HepG2 (cell line): ENCODE measurements around the gene ATP2A2. TPM values are rescaled to one million over a fixed set of nuclear protein-coding genes. Genes with fewer than 3 reads are reported as not detected.

Experiments used
- HMGA1 ChIP-seq: sonication (generic); formaldehyde crosslinking; conservative IDR thresholded peaks from 2 replicates; pipeline ENCODE4 v1.4.0; 2020; ENCODE audit warnings: missing genetic modification reagents
- HOXA3 ChIP-seq: sonication (generic); formaldehyde crosslinking; IDR thresholded peaks from 2 replicates; pipeline ENCODE4 v1.5.0; 2020; ENCODE audit warnings: missing genetic modification reagents
- KLF16 ChIP-seq, 2 experiments: sonication (generic) in 1 of 2; formaldehyde crosslinking in 1 of 2; IDR thresholded peaks; 2 replicates each; pipeline versions ENCODE4 v1.6.1 to v1.8.0; 2016 to 2023; ENCODE audit warnings: missing genetic modification reagents in 2 of 2, missing compliant biosample characterization in 1 of 2
- MIER2 ChIP-seq: IDR thresholded peaks from 2 replicates; pipeline ENCODE4 v1.6.1; 2016; ENCODE audit warnings: missing biosample characterization, missing genetic modification reagents
- PHF5A ChIP-seq: IDR thresholded peaks from one replicate; pipeline ENCODE4 v1.6.1; 2018; ENCODE audit warnings: low read depth, missing genetic modification reagents; ENCODE audit not compliant: unreplicated experiment
- TBX2 ChIP-seq: sonication (generic); formaldehyde crosslinking; IDR thresholded peaks from 2 replicates; pipeline ENCODE4 v1.5.0; 2020; ENCODE audit warnings: missing genetic modification reagents, mild to moderate bottlenecking, borderline replicate concordance
- TCF7 ChIP-seq: sonication (generic); IDR thresholded peaks from 2 replicates; pipeline ENCODE4 v1.6.1; 2016; ENCODE audit warnings: antibody characterized with exemption, low read depth
- TOE1 ChIP-seq: sonication (generic); formaldehyde crosslinking; IDR thresholded peaks from 2 replicates; pipeline ENCODE4 v1.4.0; 2020; ENCODE audit warnings: mild to moderate bottlenecking, missing genetic modification reagents
- ZBTB20 ChIP-seq: sonication (generic); formaldehyde crosslinking; IDR thresholded peaks from 2 replicates; pipeline ENCODE4 v1.8.1; 2023; ENCODE audit warnings: missing genetic modification reagents, low read depth, mild to moderate bottlenecking, borderline replicate concordance
- ZNF205 ChIP-seq: IDR thresholded peaks from 2 replicates; pipeline ENCODE4 v1.6.1; 2018; ENCODE audit warnings: missing biosample characterization, missing genetic modification reagents
- ZNF296 ChIP-seq: sonication (generic); formaldehyde crosslinking; conservative IDR thresholded peaks from 2 replicates; pipeline ENCODE4 v1.5.0; 2020; ENCODE audit warnings: mild to moderate bottlenecking, missing genetic modification reagents
- ZNF543 ChIP-seq: sonication (generic); formaldehyde crosslinking; IDR thresholded peaks from 2 replicates; pipeline ENCODE4 v1.4.0; 2020; ENCODE audit warnings: mild to moderate bottlenecking, missing genetic modification reagents
- ZNF556 ChIP-seq: sonication (generic); formaldehyde crosslinking; IDR thresholded peaks from 2 replicates; pipeline ENCODE4 v1.4.0; 2020; ENCODE audit warnings: mild to moderate bottlenecking, missing genetic modification reagents, borderline replicate concordance
- ZNF558 ChIP-seq: sonication (generic); formaldehyde crosslinking; IDR thresholded peaks from 2 replicates; pipeline ENCODE4 v1.9.0; 2022; ENCODE audit warnings: mild to moderate bottlenecking, missing genetic modification reagents, borderline replicate concordance
- ZNF619 ChIP-seq: sonication (generic); formaldehyde crosslinking; IDR thresholded peaks from 2 replicates; pipeline ENCODE4 v1.4.0; 2020; ENCODE audit warnings: mild to moderate bottlenecking, missing genetic modification reagents
- polyA plus RNA-seq, 8 experiments: library from polyadenylated mRNA; depleted of rRNA in 3 of 8; stranded (reverse) in 7 of 8; unstranded in 1 of 8; fragments of >200 nt; fragmentation: Illumina TruSeq in 4 of 8; extraction: Trizol in 4 of 8; gene quantifications; 2 replicates each; pipeline versions ENCODE4 v1.2.1 to v1.2.3, GENCODE V29; 2011 to 2016; ENCODE audit warnings: low read depth in 4 of 8, missing spikeins in 1 of 8, mixed read lengths in 1 of 8; ENCODE audit not compliant: insufficient read depth in 1 of 8
- total RNA-seq, 5 experiments: library from RNA; depleted of rRNA; stranded (reverse); fragments of >200 nt; fragmentation: Illumina TruSeq; extraction: Trizol; gene quantifications; 2 replicates each; pipeline ENCODE4 v1.2.3, GENCODE V29; 2016; ENCODE audit warnings: low read depth in 1 of 5
- TF ChIP-seq, protein P1 (sequence below): sonication (generic); formaldehyde crosslinking; IDR thresholded peaks from 2 replicates; pipeline ENCODE4 v1.4.0; 2020; ENCODE audit warnings: missing genetic modification reagents, low read depth, mild to moderate bottlenecking, borderline replicate concordance
- TF ChIP-seq, protein P2 (sequence below): fragments of 450-650 bp; IDR thresholded peaks from 2 replicates; pipeline ENCODE4 v1.6.1; 2017
- TF ChIP-seq, protein P3 (sequence below): sonication (generic); formaldehyde crosslinking; IDR thresholded peaks from 2 replicates; pipeline ENCODE4 v1.4.0; 2020; ENCODE audit warnings: missing genetic modification reagents
- TF ChIP-seq, protein P4 (sequence below): sonication (generic); formaldehyde crosslinking; IDR thresholded peaks from 2 replicates; pipeline ENCODE4 v1.9.0; 2021; ENCODE audit warnings: missing genetic modification reagents, borderline replicate concordance
- TF ChIP-seq, protein P5 (sequence below): IDR thresholded peaks from 2 replicates; pipeline ENCODE4 v1.6.1; 2016; ENCODE audit warnings: low read depth, missing genetic modification reagents, missing compliant biosample characterization

The ATP2A2 gene
- total and polyA plus RNA-seq, 2 of the 13 experiments (the other 11 are each of a cell fraction or from before 2014, with no cell fraction given): 35.4 to 85.5 TPM

DNA sequence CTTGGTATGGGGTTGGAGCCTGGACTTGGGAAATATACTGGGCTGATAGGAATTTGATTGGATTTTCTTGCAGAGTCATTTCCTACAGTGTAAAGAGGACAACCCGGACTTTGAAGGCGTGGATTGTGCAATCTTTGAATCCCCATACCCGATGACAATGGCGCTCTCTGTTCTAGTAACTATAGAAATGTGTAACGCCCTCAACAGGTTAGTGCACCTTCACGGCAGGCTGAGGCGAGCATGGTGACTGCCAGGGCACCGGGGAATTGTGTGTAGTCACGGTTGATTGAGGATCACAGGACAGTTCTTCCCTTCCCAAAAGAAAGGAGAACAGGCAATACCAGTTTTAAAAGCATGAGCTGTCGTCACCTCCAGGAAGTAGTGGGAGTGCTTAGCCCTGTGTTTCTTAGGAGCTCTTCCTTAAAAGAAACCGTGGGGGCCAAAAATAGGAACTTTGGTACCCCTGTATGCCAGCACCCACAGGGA is 64.2 kb downstream of the ATP2A2 start (continued):
- TF ChIP-seq, protein P1, sequence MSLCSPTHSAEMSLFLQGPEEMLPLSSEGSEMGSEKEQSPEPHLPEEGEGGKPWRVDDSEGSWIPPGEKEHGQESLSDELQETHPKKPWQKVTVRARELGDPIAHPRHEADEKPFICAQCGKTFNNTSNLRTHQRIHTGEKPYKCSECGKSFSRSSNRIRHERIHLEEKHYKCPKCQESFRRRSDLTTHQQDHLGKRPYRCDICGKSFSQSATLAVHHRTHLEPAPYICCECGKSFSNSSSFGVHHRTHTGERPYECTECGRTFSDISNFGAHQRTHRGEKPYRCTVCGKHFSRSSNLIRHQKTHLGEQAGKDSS (CRISPR knock-in tag): no peak
- TF ChIP-seq ZNF556 (CRISPR knock-in tag) (no peak), TCF7 (peak; percentile 44; the same call in 1 of the 2 replicates), ZNF619 (CRISPR knock-in tag) (no peak), ZNF296 (no peak), ZNF205 (CRISPR knock-in tag) (0 out of 2 replicates have a peak, but pooled peaks have one; percentile 19), HMGA1 (CRISPR knock-in tag) (no peak), MIER2 (CRISPR knock-in tag) (peak; percentile 71; the same call in 1 of the 2 replicates), TBX2 (CRISPR knock-in tag) (peak; percentile 25; the same call in 1 of the 2 replicates), ZNF558 (CRISPR knock-in tag) (no peak), KLF16 (CRISPR knock-in tag; IDR thresholded peaks at IDR 0.05) (peak in 1 of 2 experiments; percentile 64; a peak in 1 of 4 replicates), PHF5A (CRISPR knock-in tag) (no peak), HOXA3 (CRISPR knock-in tag) (peak; percentile 81), TOE1 (CRISPR knock-in tag) (no peak), ZBTB20 (CRISPR knock-in tag) (peak; percentile 23; the same call in 1 of the 2 replicates), ZNF543 (CRISPR knock-in tag) (no peak)
- TF ChIP-seq, protein P2, sequence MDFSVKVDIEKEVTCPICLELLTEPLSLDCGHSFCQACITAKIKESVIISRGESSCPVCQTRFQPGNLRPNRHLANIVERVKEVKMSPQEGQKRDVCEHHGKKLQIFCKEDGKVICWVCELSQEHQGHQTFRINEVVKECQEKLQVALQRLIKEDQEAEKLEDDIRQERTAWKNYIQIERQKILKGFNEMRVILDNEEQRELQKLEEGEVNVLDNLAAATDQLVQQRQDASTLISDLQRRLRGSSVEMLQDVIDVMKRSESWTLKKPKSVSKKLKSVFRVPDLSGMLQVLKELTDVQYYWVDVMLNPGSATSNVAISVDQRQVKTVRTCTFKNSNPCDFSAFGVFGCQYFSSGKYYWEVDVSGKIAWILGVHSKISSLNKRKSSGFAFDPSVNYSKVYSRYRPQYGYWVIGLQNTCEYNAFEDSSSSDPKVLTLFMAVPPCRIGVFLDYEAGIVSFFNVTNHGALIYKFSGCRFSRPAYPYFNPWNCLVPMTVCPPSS: no peak
- TF ChIP-seq, protein P3, sequence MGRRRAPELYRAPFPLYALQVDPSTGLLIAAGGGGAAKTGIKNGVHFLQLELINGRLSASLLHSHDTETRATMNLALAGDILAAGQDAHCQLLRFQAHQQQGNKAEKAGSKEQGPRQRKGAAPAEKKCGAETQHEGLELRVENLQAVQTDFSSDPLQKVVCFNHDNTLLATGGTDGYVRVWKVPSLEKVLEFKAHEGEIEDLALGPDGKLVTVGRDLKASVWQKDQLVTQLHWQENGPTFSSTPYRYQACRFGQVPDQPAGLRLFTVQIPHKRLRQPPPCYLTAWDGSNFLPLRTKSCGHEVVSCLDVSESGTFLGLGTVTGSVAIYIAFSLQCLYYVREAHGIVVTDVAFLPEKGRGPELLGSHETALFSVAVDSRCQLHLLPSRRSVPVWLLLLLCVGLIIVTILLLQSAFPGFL: no peak
- TF ChIP-seq, protein P4, sequence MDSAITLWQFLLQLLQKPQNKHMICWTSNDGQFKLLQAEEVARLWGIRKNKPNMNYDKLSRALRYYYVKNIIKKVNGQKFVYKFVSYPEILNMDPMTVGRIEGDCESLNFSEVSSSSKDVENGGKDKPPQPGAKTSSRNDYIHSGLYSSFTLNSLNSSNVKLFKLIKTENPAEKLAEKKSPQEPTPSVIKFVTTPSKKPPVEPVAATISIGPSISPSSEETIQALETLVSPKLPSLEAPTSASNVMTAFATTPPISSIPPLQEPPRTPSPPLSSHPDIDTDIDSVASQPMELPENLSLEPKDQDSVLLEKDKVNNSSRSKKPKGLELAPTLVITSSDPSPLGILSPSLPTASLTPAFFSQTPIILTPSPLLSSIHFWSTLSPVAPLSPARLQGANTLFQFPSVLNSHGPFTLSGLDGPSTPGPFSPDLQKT (CRISPR knock-in tag): no peak
- TF ChIP-seq, protein P5, sequence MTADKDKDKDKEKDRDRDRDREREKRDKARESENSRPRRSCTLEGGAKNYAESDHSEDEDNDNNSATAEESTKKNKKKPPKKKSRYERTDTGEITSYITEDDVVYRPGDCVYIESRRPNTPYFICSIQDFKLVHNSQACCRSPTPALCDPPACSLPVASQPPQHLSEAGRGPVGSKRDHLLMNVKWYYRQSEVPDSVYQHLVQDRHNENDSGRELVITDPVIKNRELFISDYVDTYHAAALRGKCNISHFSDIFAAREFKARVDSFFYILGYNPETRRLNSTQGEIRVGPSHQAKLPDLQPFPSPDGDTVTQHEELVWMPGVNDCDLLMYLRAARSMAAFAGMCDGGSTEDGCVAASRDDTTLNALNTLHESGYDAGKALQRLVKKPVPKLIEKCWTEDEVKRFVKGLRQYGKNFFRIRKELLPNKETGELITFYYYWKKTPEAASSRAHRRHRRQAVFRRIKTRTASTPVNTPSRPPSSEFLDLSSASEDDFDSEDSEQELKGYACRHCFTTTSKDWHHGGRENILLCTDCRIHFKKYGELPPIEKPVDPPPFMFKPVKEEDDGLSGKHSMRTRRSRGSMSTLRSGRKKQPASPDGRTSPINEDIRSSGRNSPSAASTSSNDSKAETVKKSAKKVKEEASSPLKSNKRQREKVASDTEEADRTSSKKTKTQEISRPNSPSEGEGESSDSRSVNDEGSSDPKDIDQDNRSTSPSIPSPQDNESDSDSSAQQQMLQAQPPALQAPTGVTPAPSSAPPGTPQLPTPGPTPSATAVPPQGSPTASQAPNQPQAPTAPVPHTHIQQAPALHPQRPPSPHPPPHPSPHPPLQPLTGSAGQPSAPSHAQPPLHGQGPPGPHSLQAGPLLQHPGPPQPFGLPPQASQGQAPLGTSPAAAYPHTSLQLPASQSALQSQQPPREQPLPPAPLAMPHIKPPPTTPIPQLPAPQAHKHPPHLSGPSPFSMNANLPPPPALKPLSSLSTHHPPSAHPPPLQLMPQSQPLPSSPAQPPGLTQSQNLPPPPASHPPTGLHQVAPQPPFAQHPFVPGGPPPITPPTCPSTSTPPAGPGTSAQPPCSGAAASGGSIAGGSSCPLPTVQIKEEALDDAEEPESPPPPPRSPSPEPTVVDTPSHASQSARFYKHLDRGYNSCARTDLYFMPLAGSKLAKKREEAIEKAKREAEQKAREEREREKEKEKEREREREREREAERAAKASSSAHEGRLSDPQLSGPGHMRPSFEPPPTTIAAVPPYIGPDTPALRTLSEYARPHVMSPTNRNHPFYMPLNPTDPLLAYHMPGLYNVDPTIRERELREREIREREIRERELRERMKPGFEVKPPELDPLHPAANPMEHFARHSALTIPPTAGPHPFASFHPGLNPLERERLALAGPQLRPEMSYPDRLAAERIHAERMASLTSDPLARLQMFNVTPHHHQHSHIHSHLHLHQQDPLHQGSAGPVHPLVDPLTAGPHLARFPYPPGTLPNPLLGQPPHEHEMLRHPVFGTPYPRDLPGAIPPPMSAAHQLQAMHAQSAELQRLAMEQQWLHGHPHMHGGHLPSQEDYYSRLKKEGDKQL (CRISPR knock-in tag): no peak; the same call in 1 of the 2 replicates
